ENCODE measurements around the gene NLRX1. TPM values are rescaled to one million over a fixed set of nuclear protein-coding genes. Genes with fewer than 3 reads are reported as not detected.
"Not testable (repeated sequence)": the region's sequence is repeated elsewhere in the genome, so short reads cannot be mapped to it uniquely, and the experiment has no call there.

NLRX1 gene
- total RNA-seq, 1 experiment from 2014 or later = 7.5 TPM

DNA sequence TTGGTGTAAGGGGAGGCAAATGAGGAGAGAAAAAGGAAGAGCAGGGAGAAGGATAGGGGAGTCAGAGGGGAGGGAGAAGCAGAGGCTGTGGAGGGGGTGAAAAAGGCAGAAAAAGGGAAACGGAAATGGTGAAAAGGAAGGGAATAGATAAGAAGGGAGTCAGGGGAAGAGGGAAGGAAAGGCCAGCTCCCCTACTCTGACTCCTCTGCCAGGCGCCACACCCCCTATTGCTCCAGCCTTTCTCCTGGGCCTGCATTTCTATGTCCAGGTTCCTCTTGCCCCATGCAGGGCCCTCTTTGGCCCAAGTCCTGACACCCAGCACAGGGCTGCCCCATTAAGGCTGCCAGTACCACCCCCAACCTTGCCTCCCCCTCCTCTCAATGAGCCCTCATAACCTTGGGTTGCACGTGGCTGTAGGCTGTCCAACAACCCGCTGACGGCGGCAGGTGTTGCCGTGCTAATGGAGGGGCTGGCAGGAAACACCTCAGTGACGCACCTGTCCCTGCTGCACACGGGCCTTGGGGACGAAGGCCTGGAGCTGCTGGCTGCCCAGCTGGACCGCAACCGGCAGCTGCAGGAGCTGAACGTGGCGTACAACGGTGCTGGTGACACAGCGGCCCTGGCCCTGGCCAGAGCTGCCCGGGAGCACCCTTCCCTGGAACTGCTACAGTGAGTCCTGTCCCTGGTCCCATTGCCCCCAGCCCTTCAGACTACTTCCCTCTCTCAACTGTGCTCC is 13.3 kb downstream of the NLRX1 start:
- no peaks in the 10 kb centered on the region for H3K36me3 ChIP-seq (ENCODE audit: insufficient read depth, low read length)
- no peak overlapping the region for H3K9ac ChIP-seq (ENCODE audit: low read length)
- H3K4me3 ChIP-seq (ENCODE audit: low read length) = no peak overlapping the region
- H3K4me1 ChIP-seq (ENCODE audit: low read length) = no peaks in the 10 kb centered on the region
- no peak overlapping the region for H3K27ac ChIP-seq (ENCODE audit: low read length)
- no peaks in the 10 kb centered on the region for H3K79me2 ChIP-seq (ENCODE audit: low read length)
- no peak overlapping the region for H2AFZ ChIP-seq (ENCODE audit: low read length)
- no peaks in the 10 kb centered on the region for H3K9me2 ChIP-seq (replicated peaks; ENCODE audit: insufficient read depth, low read length)
- H3K4me2 ChIP-seq (ENCODE audit: low read depth, low read length, poor library complexity, severe bottlenecking) = no peak overlapping the region
- no peaks in the 10 kb centered on the region for H3K9me3 ChIP-seq (ENCODE audit: low read length)
- H3K27me3 ChIP-seq (ENCODE audit: low read length) = no peaks in the 10 kb centered on the region
- H4K20me1 ChIP-seq (ENCODE audit: insufficient read depth, low read depth, low read length) = no peaks in the 10 kb centered on the region
- DNase-seq = no peak

DNA sequence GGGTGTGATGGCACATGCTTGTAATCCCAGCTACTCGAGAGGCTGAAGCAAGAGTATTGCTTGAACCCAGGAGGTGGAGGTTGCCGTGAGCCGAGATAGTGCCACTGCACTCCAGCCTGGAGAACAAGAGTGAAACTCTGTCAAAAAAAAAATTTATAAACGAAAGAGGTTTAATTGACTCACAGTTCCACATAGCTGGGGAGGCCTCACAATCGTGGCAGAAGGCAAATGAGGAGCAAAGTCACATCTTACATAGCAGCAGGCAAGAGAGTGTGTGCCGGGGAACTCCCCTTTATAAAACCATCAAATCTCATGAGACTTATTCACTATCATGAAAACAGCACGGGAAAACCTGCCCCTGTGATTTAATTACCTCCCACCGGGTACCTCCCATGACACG is 15.9 kb downstream of the NLRX1 start:
- H3K4me3 ChIP-seq (ENCODE audit: low read length); H3K9me3 ChIP-seq (ENCODE audit: low read length); H2AFZ ChIP-seq (ENCODE audit: low read length); H3K27me3 ChIP-seq (ENCODE audit: low read length); H4K20me1 ChIP-seq (ENCODE audit: insufficient read depth, low read depth, low read length); DNase-seq; H3K4me2 ChIP-seq (ENCODE audit: low read depth, low read length, poor library complexity, severe bottlenecking); H3K27ac ChIP-seq (ENCODE audit: low read length); H3K9ac ChIP-seq (ENCODE audit: low read length); H3K9me2 ChIP-seq (replicated peaks; ENCODE audit: insufficient read depth, low read length); H3K4me1 ChIP-seq (ENCODE audit: low read length); H3K36me3 ChIP-seq (ENCODE audit: insufficient read depth, low read length); H3K79me2 ChIP-seq (ENCODE audit: low read length): not testable (repeated sequence)

- no peak overlapping the region for H3K27ac ChIP-seq (ENCODE audit: low read length)
- H3K9me3 ChIP-seq (ENCODE audit: low read length) = no peaks in the 10 kb centered on the region
- H3K36me3 ChIP-seq (ENCODE audit: insufficient read depth, low read length) = no peaks in the 10 kb centered on the region
- H3K27me3 ChIP-seq (ENCODE audit: low read length) = no peaks in the 10 kb centered on the region
- no peaks in the 10 kb centered on the region for H3K9me2 ChIP-seq (replicated peaks; ENCODE audit: insufficient read depth, low read length)
- H3K4me1 ChIP-seq (ENCODE audit: low read length) = no peaks in the 10 kb centered on the region
- no peak overlapping the region for H2AFZ ChIP-seq (ENCODE audit: low read length)
- no peak for DNase-seq
- H3K4me2 ChIP-seq (ENCODE audit: low read depth, low read length, poor library complexity, severe bottlenecking) = no peak overlapping the region
- no peak overlapping the region for H3K4me3 ChIP-seq (ENCODE audit: low read length)
- no peaks in the 10 kb centered on the region for H3K79me2 ChIP-seq (ENCODE audit: low read length)
- no peak overlapping the region for H3K9ac ChIP-seq (ENCODE audit: low read length)
- no peaks in the 10 kb centered on the region for H4K20me1 ChIP-seq (ENCODE audit: insufficient read depth, low read depth, low read length)
Measured at GRCh38 chr11:119185981-119186634, 17.6 kb downstream of the NLRX1 start.

DNA sequence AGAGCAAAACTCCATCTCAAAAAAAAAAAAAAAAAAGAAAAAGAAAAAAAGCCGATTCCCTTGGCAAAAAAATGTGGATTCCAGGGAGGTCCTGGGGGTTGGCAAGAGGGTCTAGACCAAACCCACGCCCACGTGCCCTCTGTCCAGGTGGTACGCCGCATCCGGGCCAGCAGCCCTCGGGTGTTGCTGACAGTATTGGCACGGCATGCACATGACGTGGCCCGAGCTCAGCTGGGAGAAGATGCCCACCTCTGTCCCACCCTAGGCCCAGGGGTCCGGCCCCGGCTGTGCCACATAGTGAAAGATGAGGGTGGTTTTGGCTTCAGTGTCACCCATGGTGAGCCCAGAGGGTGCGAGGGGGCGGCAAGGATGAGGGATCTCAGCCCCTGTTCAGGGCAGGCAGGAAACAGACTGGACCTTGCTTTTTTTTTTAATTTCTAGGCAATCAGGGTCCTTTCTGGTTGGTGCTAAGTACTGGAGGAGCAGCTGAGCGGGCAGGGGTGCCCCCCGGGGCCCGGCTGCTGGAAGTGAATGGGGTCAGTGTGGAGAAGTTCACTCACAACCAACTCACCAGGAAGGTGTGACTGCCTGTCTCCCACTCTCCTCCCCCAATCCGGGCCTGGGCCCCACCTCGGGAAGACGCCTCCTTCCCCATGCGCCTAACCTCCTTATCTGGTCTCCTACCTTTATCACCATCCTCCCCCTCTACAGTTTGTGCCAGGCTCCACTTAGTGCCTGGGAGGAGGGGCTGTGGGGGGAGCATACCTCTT is 18.8 kb downstream of the NLRX1 start:
- Histone ChIP-seq H3K36me3 (ENCODE audit: insufficient read depth, low read length) (no peaks in the 10 kb centered on the region), H3K9me2 (replicated peaks; ENCODE audit: insufficient read depth, low read length) (no peaks in the 10 kb centered on the region), H3K79me2 (ENCODE audit: low read length) (no peaks in the 10 kb centered on the region), H3K9ac (ENCODE audit: low read length) (no peak overlapping the region), H3K27me3 (ENCODE audit: low read length) (no peaks in the 10 kb centered on the region), H3K4me3 (ENCODE audit: low read length) (no peak overlapping the region), H3K4me1 (ENCODE audit: low read length) (no peaks in the 10 kb centered on the region), H4K20me1 (ENCODE audit: insufficient read depth, low read depth, low read length) (no peaks in the 10 kb centered on the region), H2AFZ (ENCODE audit: low read length) (no peak overlapping the region), H3K27ac (ENCODE audit: low read length) (no peak overlapping the region), H3K4me2 (ENCODE audit: low read depth, low read length, poor library complexity, severe bottlenecking) (no peak overlapping the region), H3K9me3 (ENCODE audit: low read length) (no peaks in the 10 kb centered on the region)
- no peak for DNase-seq

DNA sequence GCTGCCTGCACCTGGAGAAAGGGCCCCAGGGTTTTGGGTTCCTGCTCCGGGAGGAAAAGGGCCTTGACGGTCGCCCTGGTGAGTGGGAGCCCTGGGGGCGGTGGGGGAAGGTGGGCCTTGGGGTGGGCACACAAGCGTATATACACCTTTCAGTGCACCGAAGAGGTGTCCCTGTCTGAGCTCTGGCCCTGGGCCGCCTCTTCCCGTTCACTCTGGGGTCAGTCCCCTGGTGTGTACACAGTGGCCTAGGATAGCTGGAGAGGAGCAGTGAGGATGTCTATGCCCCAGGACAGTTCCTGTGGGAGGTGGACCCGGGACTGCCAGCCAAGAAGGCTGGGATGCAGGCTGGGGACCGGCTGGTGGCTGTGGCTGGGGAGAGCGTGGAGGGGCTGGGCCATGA is 19.5 kb downstream of the NLRX1 start:
- Histone ChIP-seq H3K36me3 (ENCODE audit: insufficient read depth, low read length) (no peaks in the 10 kb centered on the region), H3K9ac (ENCODE audit: low read length) (no peak overlapping the region), H3K27ac (ENCODE audit: low read length) (no peak overlapping the region), H3K27me3 (ENCODE audit: low read length) (no peaks in the 10 kb centered on the region), H4K20me1 (ENCODE audit: insufficient read depth, low read depth, low read length) (no peaks in the 10 kb centered on the region), H3K4me3 (ENCODE audit: low read length) (no peak overlapping the region), H3K4me1 (ENCODE audit: low read length) (no peaks in the 10 kb centered on the region), H3K79me2 (ENCODE audit: low read length) (no peaks in the 10 kb centered on the region), H2AFZ (ENCODE audit: low read length) (no peak overlapping the region), H3K9me3 (ENCODE audit: low read length) (no peaks in the 10 kb centered on the region), H3K4me2 (ENCODE audit: low read depth, low read length, poor library complexity, severe bottlenecking) (no peak overlapping the region), H3K9me2 (replicated peaks; ENCODE audit: insufficient read depth, low read length) (no peaks in the 10 kb centered on the region)
- DNase-seq = no peak

DNA sequence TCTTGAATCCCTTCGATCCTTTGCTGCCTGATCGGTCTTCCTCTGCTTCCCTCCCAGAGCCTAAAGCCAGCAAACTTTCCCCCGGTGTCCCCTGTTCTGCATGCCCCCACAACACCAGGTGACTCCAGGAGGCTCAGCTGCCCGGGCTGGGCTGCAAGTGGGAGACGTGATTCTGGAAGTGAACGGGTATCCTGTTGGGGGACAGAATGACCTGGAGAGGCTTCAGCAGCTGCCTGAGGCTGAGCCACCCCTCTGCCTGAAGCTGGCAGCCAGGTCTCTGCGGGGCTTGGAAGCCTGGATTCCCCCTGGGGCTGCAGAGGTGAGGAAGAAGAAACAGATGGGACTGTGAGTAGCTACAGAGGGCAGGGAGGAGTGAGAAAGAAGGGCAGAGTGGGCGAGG is 20.4 kb downstream of the NLRX1 start:
- no peaks in the 10 kb centered on the region for H3K36me3 ChIP-seq (ENCODE audit: insufficient read depth, low read length)
- no peaks in the 10 kb centered on the region for H3K9me2 ChIP-seq (replicated peaks; ENCODE audit: insufficient read depth, low read length)
- no peak overlapping the region for H2AFZ ChIP-seq (ENCODE audit: low read length)
- H3K4me1 ChIP-seq (ENCODE audit: low read length) = no peaks in the 10 kb centered on the region
- no peak overlapping the region for H3K4me2 ChIP-seq (ENCODE audit: low read depth, low read length, poor library complexity, severe bottlenecking)
- H3K79me2 ChIP-seq (ENCODE audit: low read length) = no peaks in the 10 kb centered on the region
- H3K27ac ChIP-seq (ENCODE audit: low read length) = no peak overlapping the region
- H3K9ac ChIP-seq (ENCODE audit: low read length) = no peak overlapping the region
- no peaks in the 10 kb centered on the region for H4K20me1 ChIP-seq (ENCODE audit: insufficient read depth, low read depth, low read length)
- no peaks in the 10 kb centered on the region for H3K9me3 ChIP-seq (ENCODE audit: low read length)
- no peak overlapping the region for H3K4me3 ChIP-seq (ENCODE audit: low read length)
- no peak for DNase-seq
- H3K27me3 ChIP-seq (ENCODE audit: low read length) = no peaks in the 10 kb centered on the region

- Histone ChIP-seq H3K36me3 (ENCODE audit: insufficient read depth, low read length) (no peaks in the 10 kb centered on the region), H3K4me3 (ENCODE audit: low read length) (no peak overlapping the region), H3K9me3 (ENCODE audit: low read length) (no peaks in the 10 kb centered on the region), H2AFZ (ENCODE audit: low read length) (no peak overlapping the region), H4K20me1 (ENCODE audit: insufficient read depth, low read depth, low read length) (no peaks in the 10 kb centered on the region), H3K79me2 (ENCODE audit: low read length) (no peaks in the 10 kb centered on the region), H3K27ac (ENCODE audit: low read length) (no peak overlapping the region), H3K27me3 (ENCODE audit: low read length) (no peaks in the 10 kb centered on the region), H3K9ac (ENCODE audit: low read length) (no peak overlapping the region), H3K4me1 (ENCODE audit: low read length) (no peaks in the 10 kb centered on the region), H3K9me2 (replicated peaks; ENCODE audit: insufficient read depth, low read length) (no peaks in the 10 kb centered on the region), H3K4me2 (ENCODE audit: low read depth, low read length, poor library complexity, severe bottlenecking) (no peak overlapping the region)
- DNase-seq = no peak
Measured at GRCh38 chr11:119189393-119189792, 20.9 kb downstream of the NLRX1 start.

DNA sequence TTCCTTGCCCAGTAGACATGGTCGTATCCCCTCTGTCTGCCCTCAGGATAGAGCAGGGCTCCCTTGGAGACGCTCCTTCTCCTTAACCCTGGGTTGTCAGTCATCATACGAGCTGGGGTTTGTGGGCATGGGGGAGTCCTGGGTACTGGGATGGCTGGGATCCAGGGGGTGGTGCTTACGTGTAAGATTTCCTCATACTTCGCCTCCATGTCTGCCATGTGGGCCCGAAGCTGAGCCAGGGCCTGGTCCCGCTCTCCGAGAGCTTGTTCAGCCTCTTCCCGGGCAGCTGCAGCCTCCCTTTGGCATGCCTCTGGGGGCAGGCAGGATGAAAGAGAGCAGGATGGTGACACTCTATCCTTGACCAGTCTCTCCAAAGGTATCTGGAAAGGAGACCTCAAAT is 22.0 kb downstream of the NLRX1 start:
- Histone ChIP-seq H3K9me2 (replicated peaks; ENCODE audit: insufficient read depth, low read length) (no peaks in the 10 kb centered on the region), H3K9me3 (ENCODE audit: low read length) (no peaks in the 10 kb centered on the region), H3K4me3 (ENCODE audit: low read length) (no peak overlapping the region), H3K27me3 (ENCODE audit: low read length) (no peaks in the 10 kb centered on the region), H4K20me1 (ENCODE audit: insufficient read depth, low read depth, low read length) (no peaks in the 10 kb centered on the region), H2AFZ (ENCODE audit: low read length) (no peak overlapping the region), H3K4me2 (ENCODE audit: low read depth, low read length, poor library complexity, severe bottlenecking) (no peak overlapping the region), H3K9ac (ENCODE audit: low read length) (no peak overlapping the region), H3K36me3 (ENCODE audit: insufficient read depth, low read length) (no peaks in the 10 kb centered on the region), H3K27ac (ENCODE audit: low read length) (no peak overlapping the region), H3K4me1 (ENCODE audit: low read length) (no peaks in the 10 kb centered on the region), H3K79me2 (ENCODE audit: low read length) (no peaks in the 10 kb centered on the region)
- no peak for DNase-seq
